GM21367 (cell line): ENCODE results near the gene DBF4.
A peak's percentile ranks its signal among the peaks of the same experiment; 100 is the strongest.
"Not testable (repeated sequence)": the region's sequence is repeated elsewhere in the genome, so short reads cannot be mapped to it uniquely, and the experiment has no call there.

ENCODE experiments used
- ATAC-seq: cut with Tn5 transposase; IDR thresholded peaks from one replicate; pipeline ENCODE4 v1.9.1; 2021; ENCODE audit not compliant: unreplicated experiment

The DBF4 gene

GRCh38 chr7:87882151-87882937, 6.1 kb downstream of the DBF4 start:
- no peak for ATAC-seq

- no peak for ATAC-seq
Measured at GRCh38 chr7:87885018-87885417, 8.7 kb downstream of the DBF4 start.

- ATAC-seq = no peak
Measured at GRCh38 chr7:87886875-87887274, 10.6 kb downstream of the DBF4 start.

- no peak for ATAC-seq
Measured at GRCh38 chr7:87895363-87895762, 19.1 kb downstream of the DBF4 start.

- ATAC-seq = no peak
Measured at GRCh38 chr7:87899255-87899654, 23.0 kb downstream of the DBF4 start.

GRCh38 chr7:87907136-87907906, 31.0 kb downstream of the DBF4 start:
- not testable (repeated sequence) for ATAC-seq

GRCh38 chr7:87908814-87909213, 32.5 kb downstream of the DBF4 start:
- ATAC-seq = not testable (repeated sequence)

GRCh38 chr7:87912121-87912520, 35.8 kb downstream of the DBF4 start:
- ATAC-seq = no peak

GRCh38 chr7:87918740-87919139, 42.4 kb downstream of the DBF4 start:
- ATAC-seq = no peak

- no peak for ATAC-seq
Measured at GRCh38 chr7:87919875-87920274, 43.6 kb downstream of the DBF4 start.

GRCh38 chr7:87920578-87920977, 44.3 kb downstream of the DBF4 start:
- ATAC-seq = no peak

- ATAC-seq = not testable (repeated sequence)
Measured at GRCh38 chr7:87922759-87923395, 46.6 kb downstream of the DBF4 start.

GRCh38 chr7:87926581-87927461, 50.5 kb downstream of the DBF4 start:
- peak; percentile 96 for ATAC-seq

GRCh38 chr7:87933605-87933952, 57.3 kb downstream of the DBF4 start:
- no peak for ATAC-seq

GRCh38 chr7:87933953-87934698, 57.8 kb downstream of the DBF4 start, which contains the start of gene ADAM22:
Gene ADAM22, plus strand, starts transcription at chr7:87934251. Its CDS starts 215 bp downstream, at chr7:87934466.
- ATAC-seq = peak; percentile 97

- ATAC-seq = no peak
Measured at GRCh38 chr7:87934699-87935383, 58.5 kb downstream of the DBF4 start.

GRCh38 chr7:87935384-87935706, 59.1 kb downstream of the DBF4 start:
- ATAC-seq = no peak

GRCh38 chr7:87941138-87941537, 64.8 kb downstream of the DBF4 start:
- ATAC-seq = no peak

- no peak for ATAC-seq
Measured at GRCh38 chr7:87944547-87944946, 68.3 kb downstream of the DBF4 start.

GRCh38 chr7:87945926-87946325, 69.6 kb downstream of the DBF4 start:
- ATAC-seq = not testable (repeated sequence)
